GM19238 (cell line): ENCODE data around the gene CDH4.

ENCODE experiments used
- DNase-seq: peaks from one replicate; pipeline ENCODE4 v3.0.0; 2011; ENCODE audit warnings: low spot score; ENCODE audit not compliant: insufficient read length

CDH4 gene

GRCh38 chr20:61885759-61886715 lies 634.0 kb downstream of the CDH4 start:
- no peak for DNase-seq

GRCh38 chr20:61886721-61887595 lies 634.9 kb downstream of the CDH4 start:
- peak; percentile 47 for DNase-seq

- no peak for DNase-seq
Observed at GRCh38 chr20:61887596-61888093, 635.6 kb downstream of the CDH4 start.

- DNase-seq: no peak
Observed at GRCh38 chr20:61888101-61888865, 636.2 kb downstream of the CDH4 start.

GRCh38 chr20:61889659-61890058 lies 637.6 kb downstream of the CDH4 start:
- no peak for DNase-seq

GRCh38 chr20:61890210-61890609 lies 638.1 kb downstream of the CDH4 start:
- DNase-seq: no peak

- no peak for DNase-seq
Observed at GRCh38 chr20:61891476-61891875, 639.4 kb downstream of the CDH4 start.

GRCh38 chr20:61891916-61892649 lies 640.0 kb downstream of the CDH4 start:
- no peak for DNase-seq

GRCh38 chr20:61895016-61895415 lies 643.0 kb downstream of the CDH4 start:
- no peak for DNase-seq

GRCh38 chr20:61895686-61896057 lies 643.6 kb downstream of the CDH4 start:
- DNase-seq: no peak

GRCh38 chr20:61896058-61896961 lies 644.2 kb downstream of the CDH4 start:
- DNase-seq: peak; percentile 57

GRCh38 chr20:61897401-61898295 lies 645.6 kb downstream of the CDH4 start:
- DNase-seq: no peak

GRCh38 chr20:61898405-61898804 lies 646.3 kb downstream of the CDH4 start:
- DNase-seq: no peak

GRCh38 chr20:61900011-61900944 lies 648.2 kb downstream of the CDH4 start:
- DNase-seq: no peak

- DNase-seq: no peak
Observed at GRCh38 chr20:61900945-61901293, 648.9 kb downstream of the CDH4 start.

- no peak for DNase-seq
Observed at GRCh38 chr20:61901392-61902220, 649.5 kb downstream of the CDH4 start.
